Loucy (cell line): Measurements from ENCODE around the gene SIPA1L3.

Experiments used
- H2AFZ ChIP-seq: fragments of 200-600 bp; sonication (generic); 2 replicates; pipeline ENCODE4 v1.6.0; 2016; ENCODE audit warnings: antibody characterized with exemption, mild to moderate bottlenecking, low read length, moderate library complexity
- H3F3A ChIP-seq: fragments of 200-600 bp; 2 replicates; pipeline ENCODE4 v1.6.0; 2016; ENCODE audit warnings: antibody characterized with exemption, low read depth, mild to moderate bottlenecking
- H3K27me3 ChIP-seq: fragments of 200-600 bp; sonication (generic); 2 replicates; pipeline ENCODE4 v1.6.1; 2014; ENCODE audit warnings: low read length, mild to moderate bottlenecking; ENCODE audit not compliant: insufficient read depth, poor library complexity, severe bottlenecking
- H3K36me3 ChIP-seq: fragments of 200-600 bp; sonication (generic); 2 replicates; pipeline ENCODE4 v1.6.1; 2016; ENCODE audit warnings: low read length; ENCODE audit not compliant: insufficient read depth
- H3K4me1 ChIP-seq: fragments of 200-600 bp; sonication (generic); 2 replicates; pipeline ENCODE4 v1.5.1; 2014; ENCODE audit warnings: low read length, mild to moderate bottlenecking; ENCODE audit not compliant: insufficient read depth, poor library complexity, severe bottlenecking
- H3K4me2 ChIP-seq: fragments of 200-600 bp; sonication (generic); 2 replicates; pipeline ENCODE4 v1.6.0; 2014; ENCODE audit warnings: antibody characterized with exemption, low read length, low read depth, mild to moderate bottlenecking; ENCODE audit not compliant: poor library complexity, severe bottlenecking
- H3K4me3 ChIP-seq: fragments of 200-600 bp; sonication (generic); 2 replicates; pipeline ENCODE4 v1.5.1; 2014; ENCODE audit warnings: low read length, mild to moderate bottlenecking, mixed read lengths; ENCODE audit not compliant: poor library complexity, severe bottlenecking
- H3K79me2 ChIP-seq: fragments of 200-600 bp; sonication (generic); 2 replicates; pipeline ENCODE4 v1.6.1; 2014; ENCODE audit warnings: low read length; ENCODE audit not compliant: insufficient read depth
- H3K9ac ChIP-seq: fragments of 200-600 bp; sonication (generic); 2 replicates; pipeline ENCODE4 v1.6.0; 2014; ENCODE audit warnings: mild to moderate bottlenecking, low read depth, low read length, moderate library complexity; ENCODE audit not compliant: poor library complexity, severe bottlenecking
- H3K9me2 ChIP-seq: fragments of 200-600 bp; sonication (generic); replicated peaks from 2 replicates; pipeline ENCODE4 v1.6.1; 2016; ENCODE audit warnings: low read depth, low read length, mixed read lengths
- H3K9me3 ChIP-seq: fragments of 200-600 bp; sonication (generic); 2 replicates; pipeline ENCODE4 v1.6.1; 2014; ENCODE audit warnings: mild to moderate bottlenecking, antibody characterized with exemption, low read length, low read depth; ENCODE audit not compliant: insufficient read depth
- H4K20me1 ChIP-seq: fragments of 200-600 bp; sonication (generic); 2 replicates; pipeline ENCODE4 v1.6.0; 2014; ENCODE audit warnings: antibody characterized with exemption, low read length, mild to moderate bottlenecking; ENCODE audit not compliant: insufficient read depth, poor library complexity, severe bottlenecking
- EZH2phosphoT487 ChIP-seq: fragments of 200-600 bp; IDR thresholded peaks from 2 replicates; pipeline ENCODE4 v1.6.1; 2018; ENCODE audit warnings: antibody characterized with exemption, mild to moderate bottlenecking, moderate library complexity, borderline replicate concordance
- TF ChIP-seq, protein P1 (sequence below): fragments of 200-600 bp; sonication (generic); conservative IDR thresholded peaks from 2 replicates; pipeline ENCODE4 v1.5.1; 2014; ENCODE audit warnings: mild to moderate bottlenecking, antibody characterized with exemption, low read length

Gene SIPA1L3

DNA sequence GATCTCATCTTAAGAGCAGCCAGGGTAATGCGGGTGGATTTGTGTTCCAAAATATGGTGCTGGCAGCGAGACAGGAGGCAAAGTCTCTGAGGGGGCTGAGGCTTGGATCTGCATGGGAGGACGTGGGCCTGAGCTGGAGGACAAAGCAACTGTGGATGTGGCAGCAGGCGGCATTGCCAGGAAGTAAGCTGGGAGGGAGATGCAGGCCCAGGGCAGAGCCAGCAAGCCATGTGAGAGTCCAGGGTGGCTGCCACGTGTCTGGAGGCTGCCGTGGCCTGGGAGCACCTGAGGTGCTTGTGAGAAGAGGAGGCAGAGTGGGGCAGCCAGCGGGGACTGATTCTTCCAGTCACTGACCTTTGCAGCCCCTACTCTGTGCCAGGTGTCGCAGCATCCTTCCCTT is 265.0 kb downstream of the SIPA1L3 start:
- Histone ChIP-seq H3K9me3 (no peaks in the 10 kb centered on the region), H3K36me3 (no peaks in the 10 kb centered on the region), H2AFZ (no peak overlapping the region), H3K79me2 (no peaks in the 10 kb centered on the region), H3K4me1 (no peaks in the 10 kb centered on the region), H3K27me3 (no peaks in the 10 kb centered on the region), H3K4me3 (no peak overlapping the region), H3F3A (no peaks in the 10 kb centered on the region), H3K9me2 (no peaks in the 10 kb centered on the region), H3K4me2 (no peak overlapping the region), H4K20me1 (no peaks in the 10 kb centered on the region), H3K9ac (no peak overlapping the region)
- no peak for TF ChIP-seq EZH2phosphoT487
- TF ChIP-seq, protein P1, sequence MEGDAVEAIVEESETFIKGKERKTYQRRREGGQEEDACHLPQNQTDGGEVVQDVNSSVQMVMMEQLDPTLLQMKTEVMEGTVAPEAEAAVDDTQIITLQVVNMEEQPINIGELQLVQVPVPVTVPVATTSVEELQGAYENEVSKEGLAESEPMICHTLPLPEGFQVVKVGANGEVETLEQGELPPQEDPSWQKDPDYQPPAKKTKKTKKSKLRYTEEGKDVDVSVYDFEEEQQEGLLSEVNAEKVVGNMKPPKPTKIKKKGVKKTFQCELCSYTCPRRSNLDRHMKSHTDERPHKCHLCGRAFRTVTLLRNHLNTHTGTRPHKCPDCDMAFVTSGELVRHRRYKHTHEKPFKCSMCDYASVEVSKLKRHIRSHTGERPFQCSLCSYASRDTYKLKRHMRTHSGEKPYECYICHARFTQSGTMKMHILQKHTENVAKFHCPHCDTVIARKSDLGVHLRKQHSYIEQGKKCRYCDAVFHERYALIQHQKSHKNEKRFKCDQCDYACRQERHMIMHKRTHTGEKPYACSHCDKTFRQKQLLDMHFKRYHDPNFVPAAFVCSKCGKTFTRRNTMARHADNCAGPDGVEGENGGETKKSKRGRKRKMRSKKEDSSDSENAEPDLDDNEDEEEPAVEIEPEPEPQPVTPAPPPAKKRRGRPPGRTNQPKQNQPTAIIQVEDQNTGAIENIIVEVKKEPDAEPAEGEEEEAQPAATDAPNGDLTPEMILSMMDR, result no peak

DNA sequence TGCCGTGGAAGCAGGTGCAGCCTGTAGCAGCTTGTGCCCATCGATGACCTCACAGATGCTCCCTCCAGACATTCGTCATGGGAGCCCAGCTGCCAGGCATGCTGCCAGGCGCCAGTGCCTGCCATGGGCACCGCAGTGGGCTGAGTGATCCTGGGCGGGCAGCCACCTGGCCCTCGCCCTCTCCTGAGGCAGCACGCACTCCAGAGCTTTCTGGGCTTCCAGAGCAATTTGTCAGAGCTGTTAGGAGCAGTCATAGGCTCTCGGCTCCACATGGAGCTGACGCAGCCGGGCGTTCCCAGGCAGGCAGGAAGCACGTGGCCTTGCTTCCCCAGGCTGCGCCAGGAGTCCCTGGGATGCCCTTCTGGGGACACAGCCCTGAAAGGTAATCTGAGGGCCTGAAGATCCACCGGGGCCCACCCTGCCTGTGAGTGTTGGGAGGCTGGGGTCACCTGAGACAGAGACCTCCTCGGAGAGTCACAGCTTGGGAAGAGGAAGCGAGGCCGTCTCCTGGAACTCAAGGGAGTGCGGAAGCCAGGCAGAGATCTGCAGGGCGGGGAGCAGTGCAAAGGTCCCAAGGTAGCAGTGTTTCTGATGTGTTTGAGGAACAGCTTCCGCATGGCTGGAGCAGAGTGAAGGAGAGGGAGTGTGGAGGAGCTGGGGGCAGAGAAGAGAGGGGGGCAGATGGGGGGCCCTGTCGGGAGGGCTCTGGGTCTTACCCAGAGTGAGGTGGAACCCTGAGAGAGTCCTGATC is 266.5 kb downstream of the SIPA1L3 start:
- Histone ChIP-seq H4K20me1 (no peaks in the 10 kb centered on the region), H3K4me1 (no peaks in the 10 kb centered on the region), H3K27me3 (no peaks in the 10 kb centered on the region), H3K9me3 (no peaks in the 10 kb centered on the region), H3K9ac (no peak overlapping the region), H3K4me3 (no peak overlapping the region), H3K9me2 (no peaks in the 10 kb centered on the region), H3K36me3 (no peaks in the 10 kb centered on the region), H3K4me2 (no peak overlapping the region), H3K79me2 (no peaks in the 10 kb centered on the region), H3F3A (no peaks in the 10 kb centered on the region), H2AFZ (no peak overlapping the region)
- TF ChIP-seq, protein P1, result no peak
- no peak for TF ChIP-seq EZH2phosphoT487

DNA sequence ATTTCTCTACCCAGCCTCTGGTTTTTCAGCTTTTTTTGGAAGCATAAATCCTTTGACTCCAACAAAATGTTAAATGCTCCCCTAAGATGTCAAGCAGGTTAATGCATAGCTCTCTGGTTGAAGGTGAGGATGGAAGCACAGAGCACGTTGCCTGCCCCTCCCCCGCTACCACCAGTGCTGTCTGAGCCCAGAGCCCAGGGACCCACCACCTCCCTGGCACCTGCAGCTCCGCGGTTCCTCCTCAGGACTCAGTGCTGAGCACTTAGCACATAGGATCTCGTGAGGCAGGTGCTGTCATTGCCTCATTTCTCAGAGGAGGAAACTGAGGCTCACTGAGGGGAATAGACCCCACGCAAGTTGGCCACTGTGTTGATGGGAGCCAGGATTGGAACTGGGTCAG is 268.4 kb downstream of the SIPA1L3 start:
- no peaks in the 10 kb centered on the region for H4K20me1 ChIP-seq
- no peak overlapping the region for H3K4me2 ChIP-seq
- H3K9ac ChIP-seq, result no peak overlapping the region
- no peaks in the 10 kb centered on the region for H3F3A ChIP-seq
- peaks cover 6% of the 10 kb centered on the region; the same call in 1 of the 2 replicates for H3K9me3 ChIP-seq
- no peak overlapping the region for H2AFZ ChIP-seq
- no peaks in the 10 kb centered on the region for H3K79me2 ChIP-seq
- no peaks in the 10 kb centered on the region for H3K9me2 ChIP-seq
- TF ChIP-seq, protein P1, result no peak
- TF ChIP-seq EZH2phosphoT487, result no peak
- no peak overlapping the region for H3K4me3 ChIP-seq
- H3K4me1 ChIP-seq, result no peaks in the 10 kb centered on the region
- peaks cover 3% of the 10 kb centered on the region; the same call in 1 of the 2 replicates for H3K36me3 ChIP-seq
- H3K27me3 ChIP-seq, result no peaks in the 10 kb centered on the region
